ENCODE results near the gene SFXN3.

The SFXN3 gene

GRCh38 chr10:100995181-100995580 is 35.9 kb upstream of the SFXN3 start:
- CTCF ChIA-PET = interaction anchor here (1.2 to 6.6 kb wide), 4 partner anchors 9 to 55 kb away, joined by 3 to 101 read pairs (median 50); partner anchors contain the start of genes MRPL43 and TWNK
- POLR2A ChIA-PET = no interaction called here

GRCh38 chr10:100996678-100997359 is 34.2 kb upstream of the SFXN3 start:
- ChIA-PET CTCF (interaction anchor here (0.8 to 6.6 kb wide), 15 partner anchors 11 to 95 kb away, joined by 3 to 101 read pairs (median 6); partner anchors contain the start of genes MRPL43, PDZD7, SFXN3 and SLF2), POLR2A (no interaction called here)
- DNase-seq (ENCODE audit: extremely low spot score) = peak; percentile 72
- no peak for TF ChIP-seq CTCF (IDR thresholded peaks at IDR 0.05; ENCODE audit: control extremely low read depth, extremely low read depth, low read depth, missing control alignments)

More at GRCh38 chr10:100995181-100995580, 35.9 kb upstream of the SFXN3 start:
- TF ChIP-seq CTCF (IDR thresholded peaks at IDR 0.05; ENCODE audit: control extremely low read depth, extremely low read depth, low read depth, missing control alignments) = no peak
- no peak for DNase-seq (ENCODE audit: extremely low spot score)

GRCh38 chr10:100997360-100998182 is 33.5 kb upstream of the SFXN3 start:
- TF ChIP-seq CTCF (IDR thresholded peaks at IDR 0.05; ENCODE audit: control extremely low read depth, extremely low read depth, low read depth, missing control alignments) = peak; percentile 75
- CTCF ChIA-PET = interaction anchor here (0.8 to 6.6 kb wide), 22 partner anchors 12 to 144 kb away, joined by 3 to 101 read pairs (median 5); partner anchors contain the start of genes MRPL43, PDZD7, SFXN3 and SLF2
- POLR2A ChIA-PET = no interaction called here
- peak; percentile 84 for DNase-seq (ENCODE audit: extremely low spot score)

GRCh38 chr10:100998183-100998990 is 32.6 kb upstream of the SFXN3 start:
- POLR2A ChIA-PET = no interaction called here
- CTCF ChIA-PET = interaction anchor here (0.9 to 6.6 kb wide), 17 partner anchors 11 to 143 kb away, joined by 3 to 101 read pairs (median 6); partner anchors contain the start of genes MRPL43, PDZD7, SFXN3 and SLF2
- no peak for TF ChIP-seq CTCF (IDR thresholded peaks at IDR 0.05; ENCODE audit: control extremely low read depth, extremely low read depth, low read depth, missing control alignments)
- DNase-seq (ENCODE audit: extremely low spot score) = peak; percentile 72

GRCh38 chr10:100998991-100999741 is 31.9 kb upstream of the SFXN3 start:
- ChIA-PET POLR2A (no interaction called here), CTCF (interaction anchor here (0.6 to 6.6 kb wide), 17 partner anchors 10 to 111 kb away, joined by 3 to 101 read pairs (median 3); partner anchors contain the start of genes MRPL43, PDZD7, SFXN3 and TWNK)
- DNase-seq (ENCODE audit: extremely low spot score) = peak; percentile 92
- TF ChIP-seq CTCF (IDR thresholded peaks at IDR 0.05; ENCODE audit: control extremely low read depth, extremely low read depth, low read depth, missing control alignments) = peak; percentile 77

All from GM10248 (cell line).